Measurements from ENCODE around the gene MPC2.

DNA sequence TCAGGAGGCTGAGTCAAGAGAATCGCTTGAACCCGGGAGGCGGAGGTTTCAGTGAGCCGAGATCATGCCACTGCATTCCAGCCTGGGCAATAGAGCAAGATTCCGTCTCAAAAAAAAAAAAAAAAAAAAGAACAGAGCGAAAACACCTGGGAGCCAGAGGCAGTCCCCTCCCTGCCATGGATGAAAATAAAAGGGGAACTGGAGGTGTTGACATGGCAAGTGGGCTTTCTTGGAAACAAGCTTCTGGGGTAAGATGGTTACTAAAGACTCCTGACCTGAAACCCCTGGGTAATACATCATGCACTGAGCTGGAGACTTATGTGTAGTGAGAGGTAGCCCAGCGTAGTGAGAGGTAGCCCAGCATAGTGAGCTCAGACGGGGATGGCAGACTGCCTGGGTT lies 54.5 kb downstream of the MPC2 start:
- TF ChIP-seq, protein P1, sequence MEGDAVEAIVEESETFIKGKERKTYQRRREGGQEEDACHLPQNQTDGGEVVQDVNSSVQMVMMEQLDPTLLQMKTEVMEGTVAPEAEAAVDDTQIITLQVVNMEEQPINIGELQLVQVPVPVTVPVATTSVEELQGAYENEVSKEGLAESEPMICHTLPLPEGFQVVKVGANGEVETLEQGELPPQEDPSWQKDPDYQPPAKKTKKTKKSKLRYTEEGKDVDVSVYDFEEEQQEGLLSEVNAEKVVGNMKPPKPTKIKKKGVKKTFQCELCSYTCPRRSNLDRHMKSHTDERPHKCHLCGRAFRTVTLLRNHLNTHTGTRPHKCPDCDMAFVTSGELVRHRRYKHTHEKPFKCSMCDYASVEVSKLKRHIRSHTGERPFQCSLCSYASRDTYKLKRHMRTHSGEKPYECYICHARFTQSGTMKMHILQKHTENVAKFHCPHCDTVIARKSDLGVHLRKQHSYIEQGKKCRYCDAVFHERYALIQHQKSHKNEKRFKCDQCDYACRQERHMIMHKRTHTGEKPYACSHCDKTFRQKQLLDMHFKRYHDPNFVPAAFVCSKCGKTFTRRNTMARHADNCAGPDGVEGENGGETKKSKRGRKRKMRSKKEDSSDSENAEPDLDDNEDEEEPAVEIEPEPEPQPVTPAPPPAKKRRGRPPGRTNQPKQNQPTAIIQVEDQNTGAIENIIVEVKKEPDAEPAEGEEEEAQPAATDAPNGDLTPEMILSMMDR (IDR thresholded peaks at IDR 0.05) = no peak
- no peak for TF ChIP-seq ZFX (IDR thresholded peaks at IDR 0.05; ENCODE audit: borderline replicate concordance)
